ENCODE data around the gene SEPTIN3. TPM values are rescaled to one million over a fixed set of nuclear protein-coding genes. Genes with fewer than 3 reads are reported as not detected.

The SEPTIN3 gene
- total and polyA plus RNA-seq, 5 donors: 0.09 to 0.39 (median 0.14) TPM

DNA sequence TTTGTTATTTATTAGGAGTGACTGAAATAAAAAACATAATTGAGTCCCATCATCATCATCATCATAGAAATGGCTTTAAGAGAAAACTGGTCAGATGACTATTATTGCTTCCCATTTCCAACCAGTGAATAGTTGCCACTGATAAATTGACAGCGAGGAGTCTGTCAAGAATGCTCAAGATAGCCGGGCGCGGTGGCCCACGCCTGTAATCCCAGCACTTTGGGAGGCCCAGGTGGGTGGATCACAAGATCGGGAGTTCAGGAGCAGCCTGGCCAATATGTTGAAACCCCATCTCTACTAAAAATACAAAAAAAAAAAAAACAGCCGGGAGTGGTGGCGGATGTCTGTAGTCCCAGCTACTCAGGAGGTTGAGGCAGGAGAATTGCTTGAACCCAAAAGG is 31.2 kb downstream of the SEPTIN3 start:
- Histone ChIP-seq H3K9me3 (ENCODE audit: control insufficient read depth, low read length) (no peaks in the 10 kb centered on the region), H3K4me3 (ENCODE audit: low read length) (no peak overlapping the region), H3K4me1 (ENCODE audit: control insufficient read depth, insufficient read depth, low read length) (no peaks in the 10 kb centered on the region), H3K27me3 (ENCODE audit: control insufficient read depth, insufficient read depth) (no peaks in the 10 kb centered on the region), H3K27ac (ENCODE audit: low read length) (no peak overlapping the region)
- 94% methylated on average over 8 of the region's 8 CpGs for WGBS
- DNase-seq: no peak
- intact Hi-C loops (cut with DNase I): no loop called here
- ATAC-seq: no peak

DNA sequence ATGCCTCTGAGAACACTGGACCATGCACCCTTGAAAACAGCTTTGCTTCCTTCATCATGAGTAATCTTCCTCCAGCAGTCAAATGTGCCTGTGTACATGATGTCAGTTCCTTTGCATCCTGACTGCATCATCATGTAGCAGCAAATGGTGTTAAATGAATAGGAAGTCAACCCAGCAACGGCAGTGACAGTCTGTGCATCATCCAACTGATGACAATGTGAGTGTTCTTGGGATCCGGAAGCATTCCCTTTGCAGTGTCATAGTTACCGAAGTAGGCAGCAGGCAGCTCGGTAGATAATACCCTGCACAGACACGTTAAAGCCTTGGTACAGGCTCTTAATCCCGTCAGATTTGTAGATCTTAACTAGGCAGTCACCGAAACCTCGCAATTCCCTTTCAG is 31.9 kb downstream of the SEPTIN3 start:
- DNase-seq (no peak), ATAC-seq (no peak)
- H3K4me3 ChIP-seq (ENCODE audit: low read length): no peak overlapping the region
- no peak overlapping the region for H3K27ac ChIP-seq (ENCODE audit: low read length)
- H3K4me1 ChIP-seq (ENCODE audit: control insufficient read depth, insufficient read depth, low read length): no peaks in the 10 kb centered on the region
- no peaks in the 10 kb centered on the region for H3K27me3 ChIP-seq (ENCODE audit: control insufficient read depth, insufficient read depth)
- intact Hi-C loops (cut with DNase I): no loop called here
- WGBS: 86% methylated on average over 8 of the region's 8 CpGs
- no peaks in the 10 kb centered on the region for H3K9me3 ChIP-seq (ENCODE audit: control insufficient read depth, low read length)

- ATAC-seq (no peak), DNase-seq (no peak)
- intact Hi-C loops (cut with DNase I): no loop called here
- no peaks in the 10 kb centered on the region for H3K4me1 ChIP-seq (ENCODE audit: control insufficient read depth, insufficient read depth, low read length)
- no peaks in the 10 kb centered on the region for H3K9me3 ChIP-seq (ENCODE audit: control insufficient read depth, low read length)
- WGBS: 96% methylated on average over 12 of the region's 12 CpGs
- no peak overlapping the region for H3K4me3 ChIP-seq (ENCODE audit: low read length)
- H3K27ac ChIP-seq (ENCODE audit: low read length): no peak overlapping the region
- H3K27me3 ChIP-seq (ENCODE audit: control insufficient read depth, insufficient read depth): no peaks in the 10 kb centered on the region
Measured at GRCh38 chr22:42001706-42002105, 32.5 kb downstream of the SEPTIN3 start.

DNA sequence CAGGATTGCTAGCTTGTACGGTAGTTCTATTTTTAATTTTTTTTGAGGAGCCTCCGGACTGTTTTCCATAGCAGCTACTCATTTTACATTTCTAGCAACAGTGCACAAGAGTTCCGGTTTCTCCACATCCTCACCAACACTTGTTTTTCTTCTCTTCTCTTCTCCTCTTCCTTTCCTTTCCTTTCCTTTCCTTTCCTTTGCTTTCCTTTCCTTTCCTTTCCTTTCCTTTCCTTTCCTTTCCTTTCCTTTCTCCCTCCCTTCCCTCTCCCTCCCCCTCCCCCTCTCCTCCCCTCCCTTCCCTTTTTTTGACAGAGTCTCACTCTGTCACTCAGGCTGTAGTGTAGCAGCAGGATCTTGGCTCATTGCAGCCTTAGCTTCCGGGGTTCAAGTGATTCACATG is 38.7 kb downstream of the SEPTIN3 start:
- Histone ChIP-seq H3K27ac (ENCODE audit: low read length) (no peak overlapping the region), H3K4me3 (ENCODE audit: low read length) (no peak overlapping the region), H3K4me1 (ENCODE audit: control insufficient read depth, insufficient read depth, low read length) (no peaks in the 10 kb centered on the region), H3K27me3 (ENCODE audit: control insufficient read depth, insufficient read depth) (no peaks in the 10 kb centered on the region), H3K9me3 (ENCODE audit: control insufficient read depth, low read length) (no peaks in the 10 kb centered on the region)
- 71% methylated on average over 4 of the region's 4 CpGs for WGBS
- ATAC-seq: no peak
- intact Hi-C loops (cut with DNase I): no loop called here
- DNase-seq: no peak

GRCh38 chr22:42010778-42011177 is 41.5 kb downstream of the SEPTIN3 start:
- Histone ChIP-seq H3K4me1 (ENCODE audit: control insufficient read depth, insufficient read depth, low read length) (no peaks in the 10 kb centered on the region), H3K4me3 (ENCODE audit: low read length) (no peak overlapping the region), H3K27ac (ENCODE audit: low read length) (no peak overlapping the region), H3K27me3 (ENCODE audit: control insufficient read depth, insufficient read depth) (no peaks in the 10 kb centered on the region), H3K9me3 (ENCODE audit: control insufficient read depth, low read length) (no peaks in the 10 kb centered on the region)
- no peak for DNase-seq
- intact Hi-C loops (cut with DNase I): no loop called here
- 93% methylated on average over 7 of the region's 7 CpGs for WGBS
- ATAC-seq: no peak

DNA sequence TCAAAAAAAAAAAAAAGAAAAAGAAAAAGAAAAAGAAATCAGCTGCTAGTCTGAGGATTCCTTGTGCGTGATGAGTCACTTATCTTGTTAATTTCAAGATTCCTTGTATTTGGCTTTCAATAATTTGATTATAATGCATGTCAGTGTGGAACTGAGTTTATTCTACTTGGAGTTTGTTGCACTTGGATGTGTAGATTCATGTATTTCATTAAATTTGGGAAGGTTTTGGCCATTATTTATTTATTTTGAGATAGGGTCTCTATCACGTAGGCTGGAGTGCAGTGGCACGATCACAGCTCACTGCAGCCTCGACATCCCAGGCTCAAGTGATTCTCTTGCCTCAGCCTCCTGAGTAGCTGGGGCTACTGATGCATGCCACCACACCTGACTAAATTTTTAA is 44.1 kb downstream of the SEPTIN3 start:
- DNase-seq (no peak), ATAC-seq (no peak)
- no peaks in the 10 kb centered on the region for H3K9me3 ChIP-seq (ENCODE audit: control insufficient read depth, low read length)
- H3K27ac ChIP-seq (ENCODE audit: low read length): no peak overlapping the region
- 85% methylated on average over 4 of the region's 4 CpGs for WGBS
- H3K4me3 ChIP-seq (ENCODE audit: low read length): no peak overlapping the region
- H3K4me1 ChIP-seq (ENCODE audit: control insufficient read depth, insufficient read depth, low read length): no peaks in the 10 kb centered on the region
- intact Hi-C loops (cut with DNase I): no loop called here
- no peaks in the 10 kb centered on the region for H3K27me3 ChIP-seq (ENCODE audit: control insufficient read depth, insufficient read depth)

- Histone ChIP-seq H3K9me3 (ENCODE audit: control insufficient read depth, low read length) (no peaks in the 10 kb centered on the region), H3K4me3 (ENCODE audit: low read length) (no peak overlapping the region), H3K4me1 (ENCODE audit: control insufficient read depth, insufficient read depth, low read length) (no peaks in the 10 kb centered on the region), H3K27ac (ENCODE audit: low read length) (no peak overlapping the region), H3K27me3 (ENCODE audit: control insufficient read depth, insufficient read depth) (no peaks in the 10 kb centered on the region)
- WGBS: 82% methylated on average over 10 of the region's 10 CpGs
- intact Hi-C loops (cut with DNase I): no loop called here
- DNase-seq (no peak), ATAC-seq (no peak)
Measured at GRCh38 chr22:42016111-42016510, 46.9 kb downstream of the SEPTIN3 start.

GRCh38 chr22:42018224-42018623 is 49.0 kb downstream of the SEPTIN3 start:
- Histone ChIP-seq H3K27me3 (ENCODE audit: control insufficient read depth, insufficient read depth) (no peaks in the 10 kb centered on the region), H3K9me3 (ENCODE audit: control insufficient read depth, low read length) (no peaks in the 10 kb centered on the region), H3K27ac (ENCODE audit: low read length) (no peak overlapping the region), H3K4me3 (ENCODE audit: low read length) (no peak overlapping the region), H3K4me1 (ENCODE audit: control insufficient read depth, insufficient read depth, low read length) (no peaks in the 10 kb centered on the region)
- 56% methylated on average over 1 of the region's 1 CpG for WGBS
- intact Hi-C loops (cut with DNase I): no loop called here
- no peak for ATAC-seq
- no peak for DNase-seq

Other genes with a start within 250 kb of the SEPTIN3 start
- gene CCDC134, start 168.8 kb upstream of the SEPTIN3 start, total RNA-seq: 1 to 10 TPM; 4.1 to 6.6 (median 5.1) TPM
- 2.2 TPM for gene CCDC134, start 168.8 kb upstream of the SEPTIN3 start, polyA plus RNA-seq
- 100 to 1,000 TPM in 2 of 4 donors, 10 to 100 TPM in 2; 77.8 to 119 (median 106) TPM for gene SREBF2, start 136.3 kb upstream of the SEPTIN3 start, total RNA-seq
- gene SREBF2, start 136.3 kb upstream of the SEPTIN3 start, polyA plus RNA-seq: 71.2 TPM
- gene SHISA8, start 54.4 kb upstream of the SEPTIN3 start, total RNA-seq: 1 to 10 TPM; 1.1 to 8.5 (median 2.6) TPM
- 0.95 TPM for gene SHISA8, start 54.4 kb upstream of the SEPTIN3 start, polyA plus RNA-seq
- gene TNFRSF13C, start 42.6 kb upstream of the SEPTIN3 start, total RNA-seq: under 1 TPM; 0.19 to 0.96 (median 0.55) TPM
- gene TNFRSF13C, start 42.6 kb upstream of the SEPTIN3 start, polyA plus RNA-seq: 0.41 TPM
- 1 to 10 TPM in 2 of 4 donors, not detected in 2; 1.4 to 1.8 TPM for gene CENPM, start 22.3 kb upstream of the SEPTIN3 start, total RNA-seq
- gene CENPM, start 22.3 kb upstream of the SEPTIN3 start, polyA plus RNA-seq: 0.23 TPM
- under 1 TPM; 0.49 to 0.59 (median 0.51) TPM for gene WBP2NL, start 29.3 kb downstream of the SEPTIN3 start, total RNA-seq
- 0.20 TPM for gene WBP2NL, start 29.3 kb downstream of the SEPTIN3 start, polyA plus RNA-seq
- gene NAGA, start 101.4 kb downstream of the SEPTIN3 start, total RNA-seq: 10 to 100 TPM; 14.6 to 16.3 (median 15.4) TPM
- 9.4 TPM for gene NAGA, start 101.4 kb downstream of the SEPTIN3 start, polyA plus RNA-seq
- 10 to 100 TPM in 1 of 4 donors, 1 to 10 TPM in 3; 7.4 to 11.5 (median 7.9) TPM for gene PHETA2, start 104.8 kb downstream of the SEPTIN3 start, total RNA-seq
- 6.4 TPM for gene PHETA2, start 104.8 kb downstream of the SEPTIN3 start, polyA plus RNA-seq
- gene SMDT1, start 110.3 kb downstream of the SEPTIN3 start, total RNA-seq: 100 to 1,000 TPM; 124 to 190 (median 153) TPM
- 188 TPM for gene SMDT1, start 110.3 kb downstream of the SEPTIN3 start, polyA plus RNA-seq
- 100 to 1,000 TPM; 212 to 255 (median 231) TPM for gene NDUFA6, start 121.3 kb downstream of the SEPTIN3 start, total RNA-seq
- 467 TPM for gene NDUFA6, start 121.3 kb downstream of the SEPTIN3 start, polyA plus RNA-seq
- gene CYP2D6, start 161.4 kb downstream of the SEPTIN3 start, total RNA-seq: under 1 TPM; 0.19 to 0.29 (median 0.23) TPM
- 0.29 TPM for gene CYP2D6, start 161.4 kb downstream of the SEPTIN3 start, polyA plus RNA-seq

All from right cardiac atrium (tissue), 5 donors.